A673 (cell line): ENCODE data around the gene LRRC25. TPM values are rescaled to one million over a fixed set of nuclear protein-coding genes. Genes with fewer than 3 reads are reported as not detected.
A peak's percentile ranks its signal among the peaks of the same experiment; 100 is the strongest.
"Not testable (repeated sequence)": the region's sequence is repeated elsewhere in the genome, so short reads cannot be mapped to it uniquely, and the experiment has no call there.

Experiments
- BruUV-seq: library from RNA; stranded (reverse); fragments of 400-500 nt; replicated peaks from 2 replicates; lab custom pipeline; 2021; lab: Mats Ljungman, UMichigan
- CTCF ChIA-PET: fragments of 300-600 bp; sonication (Branson Sonifier 250); formaldehyde crosslinking; loops from one replicate; lab custom pipeline; 2022; ENCODE audit warnings: antibody characterized with exemption; lab: Charles Lee
- POLR2A ChIA-PET: fragments of 300-600 bp; sonication (Branson Sonifier 250); formaldehyde crosslinking; loops from one replicate; lab custom pipeline; 2022; ENCODE audit warnings: antibody characterized with exemption; ENCODE audit not compliant: low non-redundant PET; lab: Charles Lee
- DNase-seq: peaks from one replicate; pipeline ENCODE4 v3.0.0-alpha.2; 2015; ENCODE audit warnings: low spot score
- H3K27ac ChIP-seq: fragments of 200-600 bp; sonication (generic); 2 replicates; pipeline ENCODE4 v1.5.1; 2016; ENCODE audit warnings: mixed run types, low read depth, mild to moderate bottlenecking, mixed read lengths, antibody characterized with exemption, low read length; ENCODE audit not compliant: poor library complexity, severe bottlenecking
- H3K27me3 ChIP-seq: fragments of 200-600 bp; sonication (generic); replicated peaks from 2 replicates; pipeline ENCODE4 v1.6.1; 2017; ENCODE audit warnings: mixed run types, low read depth, mild to moderate bottlenecking, mixed read lengths, antibody characterized with exemption, low read length; ENCODE audit not compliant: insufficient read depth, poor library complexity
- H3K36me3 ChIP-seq: fragments of 200-600 bp; sonication (generic); 2 replicates; pipeline ENCODE4 v1.6.1; 2016; ENCODE audit warnings: mixed run types, mild to moderate bottlenecking, mixed read lengths, antibody characterized with exemption, low read length; ENCODE audit not compliant: insufficient read depth, poor library complexity, severe bottlenecking
- H3K4me1 ChIP-seq: fragments of 200-600 bp; sonication (generic); 2 replicates; pipeline ENCODE4 v1.6.1; 2017; ENCODE audit warnings: mixed run types, mild to moderate bottlenecking, mixed read lengths, antibody characterized with exemption, low read length; ENCODE audit not compliant: insufficient read depth, poor library complexity, severe bottlenecking
- H3K4me3 ChIP-seq: fragments of 200-600 bp; sonication (generic); 2 replicates; pipeline ENCODE4 v1.5.1; 2016; ENCODE audit warnings: low read depth, mixed run types, mild to moderate bottlenecking, mixed read lengths, low read length; ENCODE audit not compliant: poor library complexity, severe bottlenecking
- H3K9me3 ChIP-seq: fragments of 200-600 bp; sonication (generic); 2 replicates; pipeline ENCODE4 v1.6.1; 2016; ENCODE audit warnings: mixed run types, low read depth, mild to moderate bottlenecking, mixed read lengths, antibody characterized with exemption, low read length; ENCODE audit not compliant: poor library complexity, severe bottlenecking
- CTCF ChIP-seq: fragments of 300-800, 200-600 bp; sonication (generic); conservative IDR thresholded peaks from 2 replicates; pipeline ENCODE4 v1.5.1; 2017; ENCODE audit warnings: low read depth, mild to moderate bottlenecking, antibody characterized with exemption, low read length, moderate library complexity, mixed read lengths
- EZH2 ChIP-seq: fragments of 200-600 bp; sonication (generic); IDR thresholded peaks from 2 replicates; pipeline ENCODE4 v1.6.1; 2017; ENCODE audit warnings: borderline replicate concordance, low read depth, mild to moderate bottlenecking, mixed read lengths, antibody characterized with exemption, low read length; ENCODE audit not compliant: poor library complexity, severe bottlenecking
- intact Hi-C: fragments of 100-400 bp; cut with micrococcal nuclease; formaldehyde crosslinking; loops from one replicate; pipeline ENCODE4 v1.10.0; 2022; ENCODE audit not compliant: unreplicated experiment
- total RNA-seq: library from RNA; stranded (reverse); gene quantifications from 2 replicates; pipeline ENCODE4 v1.2.3, GENCODE V29; 2021

LRRC25 gene
- total RNA-seq, 1 experiment from 2014 or later = not detected

- H3K27me3 ChIP-seq = no peaks in the 10 kb centered on the region
- no peak for DNase-seq
- CTCF ChIA-PET = no interaction called here
- intact Hi-C loops = no loop called here
- H3K4me1 ChIP-seq = peaks cover 39% of the 10 kb centered on the region
- no TSS peak for BruUV-seq
- POLR2A ChIA-PET = interaction anchor here (0.6 kb wide), 2 partner anchors 13 to 883 kb away, joined by 3 to 5 read pairs; no protein-coding TSS in a partner anchor
- H3K27ac ChIP-seq = peak overlapping the region; percentile 94
- H3K36me3 ChIP-seq = no peaks in the 10 kb centered on the region
- no peaks in the 10 kb centered on the region for H3K9me3 ChIP-seq
- TF ChIP-seq EZH2 (no peak), CTCF (no peak)
- no peak overlapping the region for H3K4me3 ChIP-seq
Measured at GRCh38 chr19:18366021-18366435, 31.4 kb downstream of the LRRC25 start.

DNA sequence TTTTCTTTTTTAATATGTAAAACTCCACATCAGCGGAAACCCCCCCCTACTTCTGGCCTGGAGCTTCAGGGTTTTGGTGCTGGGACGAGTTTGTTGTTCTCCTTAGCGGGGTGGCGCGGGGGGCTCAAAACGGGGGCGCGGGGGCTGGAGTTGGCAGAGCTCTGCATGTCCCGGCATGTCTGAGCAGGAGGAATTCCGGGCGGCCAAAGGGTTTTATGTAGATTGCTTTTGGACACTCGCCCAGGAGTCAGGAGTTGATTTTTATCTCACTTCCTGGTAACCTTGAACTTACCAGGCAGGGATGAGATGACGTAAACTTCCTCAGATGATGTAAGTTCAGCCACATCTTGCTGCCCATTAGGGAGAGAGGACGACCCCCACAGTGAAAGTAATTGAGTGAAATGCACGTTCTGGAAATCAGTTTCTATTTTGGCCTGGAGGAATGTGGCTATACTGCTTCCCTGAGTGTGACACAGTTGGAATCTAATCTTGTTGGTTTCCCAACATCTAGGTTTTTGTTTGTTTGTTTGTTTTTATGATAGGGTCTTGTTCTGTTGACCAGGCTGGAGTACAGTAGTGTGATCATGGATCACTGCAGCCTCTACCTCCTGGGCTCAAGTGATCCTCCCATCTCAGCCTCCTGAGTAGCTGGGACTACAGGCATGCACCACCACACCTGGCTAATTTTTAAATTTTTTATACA, 32.4 kb downstream of the LRRC25 start:
- POLR2A ChIA-PET = interaction anchor here (0.6 to 1.2 kb wide), 3 partner anchors 84 to 422 kb away, joined by 4 to 11 read pairs (median 5); partner anchors contain the start of gene JUND
- TSS peak; percentile 96 for BruUV-seq
- H3K9me3 ChIP-seq = no peaks in the 10 kb centered on the region
- CTCF ChIA-PET = interaction anchor here (0.6 to 1.0 kb wide), 3 partner anchors 23 to 464 kb away, joined by 3 to 7 read pairs (median 6); no protein-coding TSS in a partner anchor
- no peaks in the 10 kb centered on the region for H3K36me3 ChIP-seq
- intact Hi-C loops = no loop called here
- peak overlapping the region; percentile 4 for H3K4me3 ChIP-seq
- peak; percentile 96 for DNase-seq
- TF ChIP-seq EZH2 = no peak
- TF ChIP-seq CTCF = no peak
- H3K4me1 ChIP-seq = peaks cover 39% of the 10 kb centered on the region
- H3K27ac ChIP-seq = peak overlapping the region; percentile 94
- no peaks in the 10 kb centered on the region for H3K27me3 ChIP-seq

- H3K9me3 ChIP-seq, intact Hi-C loops, DNase-seq, H3K27me3 ChIP-seq, H3K36me3 ChIP-seq: not testable (repeated sequence)
- ChIA-PET CTCF (interaction anchor here (1.0 kb wide), 1 partner anchor 24 kb away, joined by 7 read pairs; no protein-coding TSS in a partner anchor), POLR2A (interaction anchor here (0.6 to 1.2 kb wide), 2 partner anchors 83 to 421 kb away, joined by 5 to 11 read pairs; partner anchors contain the start of gene JUND)
- Histone ChIP-seq H3K27ac (peak overlapping the region; percentile 94), H3K4me3 (peak overlapping the region; percentile 4), H3K4me1 (peaks cover 34% of the 10 kb centered on the region)
- BruUV-seq = TSS peak; percentile 95
Measured at GRCh38 chr19:18364277-18364825, 33.1 kb downstream of the LRRC25 start.
